HepG2 (cell line): Measurements from ENCODE around the gene ADAD1. TPM values are rescaled to one million over a fixed set of nuclear protein-coding genes. Genes with fewer than 3 reads are reported as not detected.

ENCODE experiments used
- ATAC-seq: fragments of 200-7000 bp; cut with Tn5 transposase; 3 replicates; pipeline ENCODE4 v1.9.1; 2020; ENCODE audit warnings: mild to moderate bottlenecking, moderate library complexity
- BruUV-seq: library from RNA; stranded (reverse); fragments of 400-500 nt; replicated peaks from 2 replicates; lab custom pipeline; 2021; lab: Mats Ljungman, UMichigan
- CTCF ChIA-PET: fragments of 300-600 bp; formaldehyde crosslinking; extraction: SDS; loops from one replicate; lab custom pipeline; 2021; ENCODE audit warnings: low total read pairs, inconsistent platforms, low intra/inter-chr PET ratio; lab: Yijun Ruan, JAX
- POLR2A ChIA-PET: fragments of 350-600 bp; sonication (Branson Sonifier 250); formaldehyde crosslinking; loops from one replicate; lab custom pipeline; 2020; ENCODE audit warnings: antibody characterized with exemption, inconsistent platforms; lab: Yijun Ruan, JAX
- DNase-seq: peaks from one replicate; pipeline ENCODE4 v3.0.0-alpha.2; 2015; ENCODE audit warnings: low spot score
- FAIRE-seq: peaks from 3 replicates; lab custom pipeline; 2011; peaks lifted over from hg19 to GRCh38; lab: Jason Lieb, UNC
- H2AFZ ChIP-seq: one replicate; pipeline ENCODE4 v1.6.1; 2011; ENCODE audit warnings: low read length, inconsistent platforms
- H3K27ac ChIP-seq: fragments of 300-600 bp; 3 replicates; pipeline ENCODE4 v1.8.0; 2011; ENCODE audit warnings: mixed run types, mild to moderate bottlenecking, mixed read lengths, low read length, inconsistent platforms; ENCODE audit not compliant: insufficient read depth; ENCODE audit errors: extremely low read length
- H3K27me3 ChIP-seq, 2 experiments: fragments of 200-600 bp in 1 of 2; 2 replicates in 1 of 2; 3 replicates in 1 of 2; pipeline versions ENCODE4 v1.6.0 to v1.8.0; 2011; ENCODE audit warnings: low read length in 2 of 2, mild to moderate bottlenecking in 2 of 2, moderate library complexity in 2 of 2, inconsistent platforms in 1 of 2; ENCODE audit not compliant: insufficient read depth in 2 of 2, control insufficient read depth in 1 of 2
- H3K36me3 ChIP-seq, 2 experiments: fragments of 200-600 bp in 1 of 2; replicated peaks in 1 of 2; 2 replicates in 1 of 2; 3 replicates in 1 of 2; pipeline versions ENCODE4 v1.5.1 to v1.8.0; 2011; ENCODE audit warnings: low read length in 2 of 2, inconsistent platforms in 1 of 2; ENCODE audit not compliant: insufficient read depth in 2 of 2, control insufficient read depth in 1 of 2
- H3K4me1 ChIP-seq: 2 replicates; pipeline ENCODE4 v1.5.1; 2012; ENCODE audit warnings: low read length, inconsistent platforms; ENCODE audit not compliant: insufficient read depth
- H3K4me2 ChIP-seq: 2 replicates; pipeline ENCODE4 v1.6.0; 2011; ENCODE audit warnings: low read depth, low read length, inconsistent platforms
- H3K4me3 ChIP-seq, 3 experiments: fragments of 200-600 bp in 1 of 3; sonication (generic), shearing (Covaris generic) in 1 of 3; replicated peaks in 1 of 3; 2 replicates each; pipeline ENCODE4 v1.5.1; 2011 to 2016; ENCODE audit warnings: low read length in 3 of 3, inconsistent platforms in 2 of 3, low read depth in 2 of 3, mild to moderate bottlenecking in 2 of 3, control low read depth in 1 of 3, mixed read lengths in 1 of 3; ENCODE audit not compliant: insufficient read depth in 1 of 3
- H3K79me2 ChIP-seq: one replicate; pipeline ENCODE4 v1.6.1; 2011; ENCODE audit warnings: low read length, inconsistent platforms; ENCODE audit not compliant: insufficient read depth
- H3K9ac ChIP-seq: 2 replicates; pipeline ENCODE4 v1.6.0; 2011; ENCODE audit warnings: mild to moderate bottlenecking, low read depth, low read length, inconsistent platforms; ENCODE audit not compliant: insufficient read depth
- H3K9me3 ChIP-seq: 2 replicates; pipeline ENCODE4 v1.5.1; 2012; ENCODE audit warnings: mild to moderate bottlenecking, low read length
- H4K20me1 ChIP-seq: 2 replicates; pipeline ENCODE4 v1.6.0; 2011; ENCODE audit warnings: inconsistent platforms, mild to moderate bottlenecking, low read length, moderate library complexity; ENCODE audit not compliant: insufficient read depth
- CENPX ChIP-seq: sonication (generic); formaldehyde crosslinking; IDR thresholded peaks from 2 replicates; pipeline ENCODE4 v1.9.0; 2021; ENCODE audit warnings: mild to moderate bottlenecking, missing genetic modification reagents, moderate library complexity
- NFE2L1 ChIP-seq: sonication (generic); formaldehyde crosslinking; IDR thresholded peaks from 2 replicates; pipeline ENCODE4 v1.4.0; 2020; ENCODE audit warnings: missing genetic modification reagents, mild to moderate bottlenecking, borderline replicate concordance
- SOX6 ChIP-seq, 2 experiments: fragments of 450-650 bp in 1 of 2; sonication (generic) in 1 of 2; formaldehyde crosslinking in 1 of 2; IDR thresholded peaks; 2 replicates each; pipeline versions ENCODE4 v1.4.0 to v1.6.1; 2017 to 2020; ENCODE audit warnings: antibody characterized with exemption in 1 of 2, mild to moderate bottlenecking in 1 of 2, missing genetic modification reagents in 1 of 2
- ZHX2 ChIP-seq, 2 experiments: sonication (generic) in 1 of 2; formaldehyde crosslinking in 1 of 2; IDR thresholded peaks; 2 replicates each; pipeline versions ENCODE4 v1.6.1 to v1.9.0; 2014 to 2022; ENCODE audit warnings: antibody characterized with exemption in 1 of 2, borderline replicate concordance in 1 of 2, inconsistent platforms in 1 of 2, low read depth in 1 of 2, missing genetic modification reagents in 1 of 2
- ZNF512 ChIP-seq: sonication (generic); formaldehyde crosslinking; IDR thresholded peaks from 2 replicates; pipeline ENCODE4 v1.4.0; 2020; ENCODE audit warnings: mild to moderate bottlenecking, missing genetic modification reagents
- ZNF816 ChIP-seq: sonication (generic); formaldehyde crosslinking; IDR thresholded peaks from 2 replicates; pipeline ENCODE4 v1.8.0; 2022; ENCODE audit warnings: missing genetic modification reagents, mild to moderate bottlenecking, borderline replicate concordance
- in situ Hi-C: cut with HindIII; loops from 2 replicates; pipeline ENCODE4 v1.10.0; 2017; ENCODE audit warnings: low pct_unique_long_range_greater_than_20kb; ENCODE audit not compliant: extremely low pct_ligation_motif_present
- intact Hi-C: fragments of 100-400 bp; cut with micrococcal nuclease; formaldehyde crosslinking; loops from one replicate; pipeline ENCODE4 v1.10.0; 2022; ENCODE audit not compliant: unreplicated experiment
- polyA plus RNA-seq, 8 experiments: library from polyadenylated mRNA; depleted of rRNA in 3 of 8; stranded (reverse) in 7 of 8; unstranded in 1 of 8; fragments of >200 nt; fragmentation: Illumina TruSeq in 4 of 8; extraction: Trizol in 4 of 8; gene quantifications; 2 replicates each; pipeline versions ENCODE4 v1.2.1 to v1.2.3, GENCODE V29; 2011 to 2016; ENCODE audit warnings: low read depth in 4 of 8, missing spikeins in 1 of 8, mixed read lengths in 1 of 8; ENCODE audit not compliant: insufficient read depth in 1 of 8
- total RNA-seq, 5 experiments: library from RNA; depleted of rRNA; stranded (reverse); fragments of >200 nt; fragmentation: Illumina TruSeq; extraction: Trizol; gene quantifications; 2 replicates each; pipeline ENCODE4 v1.2.3, GENCODE V29; 2016; ENCODE audit warnings: low read depth in 1 of 5
- TF ChIP-seq, protein P1 (sequence below): sonication (generic); formaldehyde crosslinking; IDR thresholded peaks from 2 replicates; pipeline ENCODE4 v1.5.1; 2020; ENCODE audit warnings: mild to moderate bottlenecking, missing genetic modification reagents

Gene ADAD1
- total and polyA plus RNA-seq, 2 of the 13 experiments (the other 11 are each of a cell fraction or from before 2014, with no cell fraction given), result not detected

DNA sequence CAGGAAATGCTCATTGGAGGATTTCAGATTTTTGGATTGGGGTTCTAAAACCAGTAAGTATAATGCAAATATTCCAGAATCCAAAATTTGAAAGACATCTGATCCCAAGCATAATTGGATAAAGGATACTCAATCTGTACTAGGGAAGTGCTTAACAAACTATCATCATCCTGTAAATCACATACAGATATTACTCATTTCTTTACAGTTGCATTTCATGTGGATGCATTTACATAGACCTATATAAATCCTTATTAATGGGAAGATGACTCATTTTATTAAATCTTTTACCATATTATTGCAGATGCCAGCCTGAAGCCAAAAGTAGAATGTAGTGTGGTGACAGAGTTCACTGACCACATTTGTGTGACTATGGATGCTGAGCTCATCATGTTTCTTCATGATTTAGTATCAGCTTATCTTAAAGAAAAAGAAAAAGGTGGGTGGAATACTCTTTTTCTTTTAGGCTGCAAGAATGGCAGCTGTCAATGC is 22.4 kb upstream of the ADAD1 start:
- no peak for DNase-seq
- H3K4me1 ChIP-seq, result no peaks in the 10 kb centered on the region
- ChIA-PET CTCF (no interaction called here), POLR2A (no interaction called here)
- H3K27ac ChIP-seq, result no peak overlapping the region
- no peaks in the 10 kb centered on the region for H3K79me2 ChIP-seq
- in situ Hi-C loops, result no loop called here
- intact Hi-C loops, result no loop called here
- H3K9ac ChIP-seq, result no peak overlapping the region
- no TSS peak for BruUV-seq
- ATAC-seq, result no peak
- H2AFZ ChIP-seq, result no peak overlapping the region
- H3K27me3 ChIP-seq, result no peaks in the 10 kb centered on the region
- TF ChIP-seq ZHX2 (IDR thresholded peaks at IDR 0.05; ENCODE audit: low read depth), result no peak
- no peak for TF ChIP-seq ZHX2 (CRISPR knock-in tag; IDR thresholded peaks at IDR 0.05; ENCODE audit: borderline replicate concordance)
- no peak for TF ChIP-seq ZNF512
- TF ChIP-seq, protein P1, sequence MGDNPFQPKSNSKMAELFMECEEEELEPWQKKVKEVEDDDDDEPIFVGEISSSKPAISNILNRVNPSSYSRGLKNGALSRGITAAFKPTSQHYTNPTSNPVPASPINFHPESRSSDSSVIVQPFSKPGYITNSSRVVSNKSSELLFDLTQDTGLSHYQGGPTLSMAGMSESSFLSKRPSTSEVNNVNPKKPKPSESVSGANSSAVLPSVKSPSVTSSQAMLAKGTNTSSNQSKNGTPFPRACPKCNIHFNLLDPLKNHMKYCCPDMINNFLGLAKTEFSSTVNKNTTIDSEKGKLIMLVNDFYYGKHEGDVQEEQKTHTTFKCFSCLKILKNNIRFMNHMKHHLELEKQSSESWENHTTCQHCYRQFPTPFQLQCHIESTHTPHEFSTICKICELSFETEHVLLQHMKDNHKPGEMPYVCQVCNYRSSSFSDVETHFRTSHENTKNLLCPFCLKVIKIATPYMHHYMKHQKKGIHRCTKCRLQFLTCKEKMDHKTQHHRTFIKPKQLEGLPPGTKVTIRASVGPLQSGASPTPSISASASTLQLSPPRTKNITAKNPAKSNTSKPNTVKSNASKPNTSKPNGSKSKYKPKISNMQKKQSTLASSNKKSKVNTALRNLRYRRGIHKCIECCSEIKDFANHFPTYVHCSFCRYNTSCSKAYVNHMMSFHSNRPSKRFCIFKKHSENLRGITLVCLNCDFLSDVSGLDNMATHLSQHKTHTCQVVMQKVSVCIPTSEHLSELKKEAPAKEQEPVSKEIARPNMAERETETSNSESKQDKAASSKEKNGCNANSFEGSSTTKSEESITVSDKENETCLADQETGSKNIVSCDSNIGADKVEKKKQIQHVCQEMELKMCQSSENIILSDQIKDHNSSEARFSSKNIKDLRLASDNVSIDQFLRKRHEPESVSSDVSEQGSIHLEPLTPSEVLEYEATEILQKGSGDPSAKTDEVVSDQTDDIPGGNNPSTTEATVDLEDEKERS (CRISPR knock-in tag), result no peak
- no peak for TF ChIP-seq ZNF816 (CRISPR knock-in tag)
- no peak for TF ChIP-seq NFE2L1
- no peak for TF ChIP-seq SOX6 (IDR thresholded peaks at IDR 0.05)
- no peak for TF ChIP-seq SOX6 (CRISPR knock-in tag; IDR thresholded peaks at IDR 0.05)
- TF ChIP-seq CENPX (CRISPR knock-in tag), result no peak
- FAIRE-seq, result no peak
- no peaks in the 10 kb centered on the region for H3K9me3 ChIP-seq
- no peaks in the 10 kb centered on the region for H4K20me1 ChIP-seq
- H3K4me2 ChIP-seq, result no peak overlapping the region
- H3K36me3 ChIP-seq, result peaks cover 4 to 5% of the 10 kb centered on the region in 2 experiments; a peak in 2 of 5 replicates
- no peak overlapping the region for H3K4me3 ChIP-seq
